Stimulated activated CD8-positive, alpha-beta memory T cell treated with anti-CD3 and anti-CD28 coated beads, Interleukin-12 subunit alpha, Interleukin-12 subunit beta, amount 100 ng/mL, for 4 hours (primary cell): ENCODE results near the gene ISX.

Source experiments
- DNase-seq: peaks from one replicate; pipeline ENCODE4 v3.0.0-alpha.2; 2020; ENCODE audit warnings: low read depth

Gene ISX

GRCh38 chr22:35053060-35053835 lies 12.7 kb upstream of the ISX start:
- DNase-seq, result no peak

- no peak for DNase-seq
Observed at GRCh38 chr22:35054064-35054463, 11.9 kb upstream of the ISX start.

GRCh38 chr22:35056486-35056885 lies 9.5 kb upstream of the ISX start:
- DNase-seq, result no peak

- DNase-seq, result no peak
Observed at GRCh38 chr22:35057155-35057554, 8.8 kb upstream of the ISX start.

- DNase-seq, result no peak
Observed at GRCh38 chr22:35059632-35060031, 6.3 kb upstream of the ISX start.

GRCh38 chr22:35064664-35065063 lies 1.3 kb upstream of the ISX start:
- DNase-seq, result no peak

GRCh38 chr22:35065183-35065582 lies 775 bp upstream of the ISX start:
- no peak for DNase-seq

GRCh38 chr22:35066768-35067167 lies 810 bp downstream of the ISX start:
- DNase-seq, result no peak

GRCh38 chr22:35069541-35069940 lies 3.6 kb downstream of the ISX start:
- no peak for DNase-seq

- DNase-seq, result no peak
Observed at GRCh38 chr22:35070451-35071093, 4.6 kb downstream of the ISX start.

GRCh38 chr22:35071784-35072183 lies 5.8 kb downstream of the ISX start:
- no peak for DNase-seq

- no peak for DNase-seq
Observed at GRCh38 chr22:35072925-35073324, 7.0 kb downstream of the ISX start.

- no peak for DNase-seq
Observed at GRCh38 chr22:35074583-35074982, 8.6 kb downstream of the ISX start.

GRCh38 chr22:35076630-35077029 lies 10.7 kb downstream of the ISX start:
- no peak for DNase-seq

- DNase-seq, result no peak
Observed at GRCh38 chr22:35085621-35086020, 19.7 kb downstream of the ISX start.

GRCh38 chr22:35089139-35089538 lies 23.2 kb downstream of the ISX start:
- DNase-seq, result no peak

GRCh38 chr22:35092406-35092805 lies 26.4 kb downstream of the ISX start:
- DNase-seq, result no peak

- DNase-seq, result no peak
Observed at GRCh38 chr22:35098921-35099320, 33.0 kb downstream of the ISX start.

GRCh38 chr22:35099883-35100282 lies 33.9 kb downstream of the ISX start:
- DNase-seq, result no peak

- DNase-seq, result no peak
Observed at GRCh38 chr22:35102663-35103062, 36.7 kb downstream of the ISX start.

GRCh38 chr22:35103761-35104160 lies 37.8 kb downstream of the ISX start:
- no peak for DNase-seq

- no peak for DNase-seq
Observed at GRCh38 chr22:35104491-35104890, 38.5 kb downstream of the ISX start.

GRCh38 chr22:35109616-35110015 lies 43.7 kb downstream of the ISX start:
- no peak for DNase-seq

GRCh38 chr22:35111244-35111643 lies 45.3 kb downstream of the ISX start:
- DNase-seq, result no peak
